ENCODE measurements around the gene SLC24A4.

Gene SLC24A4

DNA sequence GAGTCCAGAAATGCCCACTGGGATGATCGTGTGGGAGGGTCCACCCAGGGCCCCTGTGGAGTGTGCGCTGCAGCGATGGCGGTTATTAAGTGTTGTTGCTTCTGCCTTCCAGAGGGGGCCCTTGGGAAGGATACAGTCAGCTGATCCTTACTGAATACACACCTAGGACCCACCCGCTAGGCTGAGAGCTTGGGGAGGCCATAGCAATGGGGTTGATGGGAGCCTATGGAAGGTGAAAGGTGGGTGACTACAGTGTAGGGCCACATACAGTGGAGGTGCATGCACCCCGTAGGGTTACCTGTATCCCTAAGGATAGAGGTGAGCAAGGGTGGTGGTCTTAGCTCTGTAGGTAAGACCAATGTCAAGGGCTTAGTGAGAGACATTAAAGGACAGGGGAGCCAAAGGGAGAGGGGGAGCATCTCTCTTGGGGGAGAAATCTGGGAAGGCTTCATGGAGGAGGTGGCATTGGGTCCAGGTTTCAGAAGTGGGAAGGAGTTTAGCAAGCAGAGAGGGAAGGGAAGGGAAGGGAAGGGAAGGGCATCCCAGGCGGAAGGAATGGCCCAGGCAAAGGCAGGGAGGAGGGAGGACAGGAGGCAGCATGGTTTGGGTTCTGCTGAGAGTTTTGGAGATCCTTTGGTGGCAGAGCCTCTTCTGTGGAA is 117.5 kb downstream of the SLC24A4 start:
- Histone ChIP-seq H4K20me1 (ENCODE audit: control insufficient read depth, insufficient read depth, low read depth, low read length) (no peaks in the 10 kb centered on the region), H3K79me2 (ENCODE audit: control insufficient read depth, low read length) (no peaks in the 10 kb centered on the region)

DNA sequence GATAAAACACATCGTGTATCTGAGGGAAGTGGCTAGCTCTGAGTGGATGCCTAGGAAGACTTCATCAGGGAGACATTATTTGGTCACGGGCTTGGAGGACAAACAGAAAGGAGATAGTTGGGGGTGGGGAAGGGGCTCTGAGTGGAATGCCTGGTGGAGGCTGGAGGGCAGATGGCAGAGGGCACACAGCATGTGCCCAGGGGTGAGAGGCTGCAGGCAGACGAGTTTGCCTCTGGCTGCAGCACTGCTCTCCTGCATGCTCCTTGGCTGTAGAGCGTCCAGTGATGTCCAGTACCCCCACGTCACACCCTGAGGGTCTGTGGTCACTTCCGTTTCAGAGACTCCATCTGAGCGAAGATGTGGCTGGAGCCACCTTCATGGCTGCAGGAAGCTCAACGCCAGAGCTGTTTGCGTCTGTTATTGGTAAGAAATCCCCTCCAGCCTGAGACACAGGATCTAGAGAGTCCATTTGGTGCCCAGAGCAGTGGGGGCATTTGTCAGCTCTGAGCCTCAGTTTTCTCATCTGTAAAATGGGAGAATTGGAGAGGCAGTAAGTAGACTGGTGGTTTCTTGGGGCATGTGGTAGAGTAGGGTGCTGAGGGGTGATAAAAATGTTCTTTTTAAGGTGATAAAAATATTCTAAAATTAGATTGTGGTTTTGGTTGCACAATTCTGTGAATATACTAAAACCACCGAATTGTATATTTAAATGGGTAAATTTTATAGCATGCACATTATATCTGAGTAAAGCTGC is 119.0 kb downstream of the SLC24A4 start:
- Histone ChIP-seq H3K36me3 (ENCODE audit: control insufficient read depth, low read length) (no peaks in the 10 kb centered on the region), H3K4me1 (ENCODE audit: control insufficient read depth, low read length) (no peaks in the 10 kb centered on the region), H3K9me3 (ENCODE audit: control insufficient read depth, insufficient read depth, low read length) (no peaks in the 10 kb centered on the region), H3K4me2 (ENCODE audit: low read length) (no peak overlapping the region), H4K20me1 (ENCODE audit: control insufficient read depth, insufficient read depth, low read depth, low read length) (no peaks in the 10 kb centered on the region), H3K27me3 (ENCODE audit: control insufficient read depth, low read length) (no peaks in the 10 kb centered on the region), H3K79me2 (ENCODE audit: control insufficient read depth, low read length) (no peaks in the 10 kb centered on the region), H3K4me3 (ENCODE audit: low read length) (no peak overlapping the region), H3K9me2 (replicated peaks; ENCODE audit: control insufficient read depth, low read length) (no peaks in the 10 kb centered on the region), H3F3A (ENCODE audit: control insufficient read depth, insufficient read depth) (no peaks in the 10 kb centered on the region), H3K27ac (ENCODE audit: low read depth, low read length) (no peak overlapping the region)
- TF ChIP-seq, protein P1, sequence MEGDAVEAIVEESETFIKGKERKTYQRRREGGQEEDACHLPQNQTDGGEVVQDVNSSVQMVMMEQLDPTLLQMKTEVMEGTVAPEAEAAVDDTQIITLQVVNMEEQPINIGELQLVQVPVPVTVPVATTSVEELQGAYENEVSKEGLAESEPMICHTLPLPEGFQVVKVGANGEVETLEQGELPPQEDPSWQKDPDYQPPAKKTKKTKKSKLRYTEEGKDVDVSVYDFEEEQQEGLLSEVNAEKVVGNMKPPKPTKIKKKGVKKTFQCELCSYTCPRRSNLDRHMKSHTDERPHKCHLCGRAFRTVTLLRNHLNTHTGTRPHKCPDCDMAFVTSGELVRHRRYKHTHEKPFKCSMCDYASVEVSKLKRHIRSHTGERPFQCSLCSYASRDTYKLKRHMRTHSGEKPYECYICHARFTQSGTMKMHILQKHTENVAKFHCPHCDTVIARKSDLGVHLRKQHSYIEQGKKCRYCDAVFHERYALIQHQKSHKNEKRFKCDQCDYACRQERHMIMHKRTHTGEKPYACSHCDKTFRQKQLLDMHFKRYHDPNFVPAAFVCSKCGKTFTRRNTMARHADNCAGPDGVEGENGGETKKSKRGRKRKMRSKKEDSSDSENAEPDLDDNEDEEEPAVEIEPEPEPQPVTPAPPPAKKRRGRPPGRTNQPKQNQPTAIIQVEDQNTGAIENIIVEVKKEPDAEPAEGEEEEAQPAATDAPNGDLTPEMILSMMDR (IDR thresholded peaks at IDR 0.05; ENCODE audit: low read depth, low read length, poor library complexity, severe bottlenecking), result no peak
- no peak for TF ChIP-seq EZH2phosphoT487 (IDR thresholded peaks at IDR 0.05; ENCODE audit: borderline replicate concordance, low read length)

More for the DNA sequence above, 117.5 kb downstream of the SLC24A4 start:
- H3K4me1 ChIP-seq (ENCODE audit: control insufficient read depth, low read length), result no peaks in the 10 kb centered on the region
- H3K4me3 ChIP-seq (ENCODE audit: low read length), result no peak overlapping the region
- no peak overlapping the region for H3K27ac ChIP-seq (ENCODE audit: low read depth, low read length)
- TF ChIP-seq, protein P1 (IDR thresholded peaks at IDR 0.05; ENCODE audit: low read depth, low read length, poor library complexity, severe bottlenecking), result no peak
- TF ChIP-seq EZH2phosphoT487 (IDR thresholded peaks at IDR 0.05; ENCODE audit: borderline replicate concordance, low read length), result no peak
- H3K36me3 ChIP-seq (ENCODE audit: control insufficient read depth, low read length), result no peaks in the 10 kb centered on the region
- H3F3A ChIP-seq (ENCODE audit: control insufficient read depth, insufficient read depth), result no peaks in the 10 kb centered on the region
- no peaks in the 10 kb centered on the region for H3K27me3 ChIP-seq (ENCODE audit: control insufficient read depth, low read length)
- H3K4me2 ChIP-seq (ENCODE audit: low read length), result no peak overlapping the region
- H3K9me2 ChIP-seq (replicated peaks; ENCODE audit: control insufficient read depth, low read length), result no peaks in the 10 kb centered on the region
- H3K9me3 ChIP-seq (ENCODE audit: control insufficient read depth, insufficient read depth, low read length), result no peaks in the 10 kb centered on the region

DNA sequence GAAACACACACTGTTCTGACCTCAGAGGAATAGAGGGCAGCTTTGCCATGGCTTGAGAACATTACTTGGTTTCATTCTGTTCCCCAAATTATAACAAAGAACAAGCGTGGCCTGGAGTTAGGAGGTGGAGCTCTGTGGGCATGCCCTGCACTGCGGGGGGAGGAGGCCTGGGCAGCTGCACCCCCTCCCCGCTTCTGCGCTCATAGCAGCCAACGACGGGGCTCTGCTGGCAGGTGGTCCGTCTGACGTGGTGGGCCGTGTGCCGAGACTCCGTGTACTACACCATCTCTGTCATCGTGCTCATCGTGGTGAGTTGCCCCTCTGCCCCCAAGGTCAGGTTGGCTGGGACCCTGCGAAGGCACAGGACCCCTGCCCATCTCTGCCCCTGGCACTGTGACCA is 120.2 kb downstream of the SLC24A4 start:
- H4K20me1 ChIP-seq (ENCODE audit: control insufficient read depth, insufficient read depth, low read depth, low read length), result no peaks in the 10 kb centered on the region
- H3K36me3 ChIP-seq (ENCODE audit: control insufficient read depth, low read length), result no peaks in the 10 kb centered on the region
- no peaks in the 10 kb centered on the region for H3K9me2 ChIP-seq (replicated peaks; ENCODE audit: control insufficient read depth, low read length)
- no peaks in the 10 kb centered on the region for H3K27me3 ChIP-seq (ENCODE audit: control insufficient read depth, low read length)
- H3K79me2 ChIP-seq (ENCODE audit: control insufficient read depth, low read length), result no peaks in the 10 kb centered on the region
- H3K4me2 ChIP-seq (ENCODE audit: low read length), result no peak overlapping the region
- H3K9me3 ChIP-seq (ENCODE audit: control insufficient read depth, insufficient read depth, low read length), result no peaks in the 10 kb centered on the region
- TF ChIP-seq, protein P1 (IDR thresholded peaks at IDR 0.05; ENCODE audit: low read depth, low read length, poor library complexity, severe bottlenecking), result no peak
- no peak for TF ChIP-seq EZH2phosphoT487 (IDR thresholded peaks at IDR 0.05; ENCODE audit: borderline replicate concordance, low read length)
- no peak overlapping the region for H3K27ac ChIP-seq (ENCODE audit: low read depth, low read length)
- no peak overlapping the region for H3K4me3 ChIP-seq (ENCODE audit: low read length)
- no peaks in the 10 kb centered on the region for H3K4me1 ChIP-seq (ENCODE audit: control insufficient read depth, low read length)
- no peaks in the 10 kb centered on the region for H3F3A ChIP-seq (ENCODE audit: control insufficient read depth, insufficient read depth)
